ENCODE data around the gene ETDC. TPM values are rescaled to one million over a fixed set of nuclear protein-coding genes. Genes with fewer than 3 reads are reported as not detected.

ETDC gene
- not detected in 2 replicates for total RNA-seq

GRCh38 chrX:135309430-135309923 lies at the start of gene ETDC:
Gene ETDC, plus strand, starts transcription at chrX:135309480. Its CDS starts 0 bp downstream, at chrX:135309480.

Other genes starting within 250 kb of the ETDC start
- under 0.01 and 0.09 TPM in 2 replicates for gene SMIM10L2B, start 210.8 kb upstream of the ETDC start, total RNA-seq
- gene ETDB, start 189.0 kb upstream of the ETDC start, total RNA-seq = not detected in 2 replicates
- gene CT55, start 138.1 kb upstream of the ETDC start, total RNA-seq = not detected in 2 replicates
- not detected in 2 replicates for gene ETDA, start 57.4 kb upstream of the ETDC start, total RNA-seq
- gene ZNF75D, start 34.6 kb downstream of the ETDC start, total RNA-seq = 8.9 and 12.0 TPM in 2 replicates
- gene ZNF449, start 35.3 kb downstream of the ETDC start, total RNA-seq = 9.1 and 17.4 TPM in 2 replicates
- gene SMIM10L2A, start 112.5 kb downstream of the ETDC start, total RNA-seq = 0.76 and 0.95 TPM in 2 replicates
- gene INTS6L, start 211.2 kb downstream of the ETDC start, total RNA-seq = 0.33 and 0.52 TPM in 2 replicates

Data from dermis lymphatic vessel endothelial cell (primary cell).